GM11168 (cell line): ENCODE data around the gene NUP50.

ENCODE experiments used
- in situ Hi-C: fragments of 300-500 bp; cut with MboI; formaldehyde crosslinking; loops from one replicate; pipeline ENCODE4 v1.12.0; 2022; ENCODE audit warnings: low sequenced_read_pairs; ENCODE audit not compliant: unreplicated experiment

The NUP50 gene, protein sequence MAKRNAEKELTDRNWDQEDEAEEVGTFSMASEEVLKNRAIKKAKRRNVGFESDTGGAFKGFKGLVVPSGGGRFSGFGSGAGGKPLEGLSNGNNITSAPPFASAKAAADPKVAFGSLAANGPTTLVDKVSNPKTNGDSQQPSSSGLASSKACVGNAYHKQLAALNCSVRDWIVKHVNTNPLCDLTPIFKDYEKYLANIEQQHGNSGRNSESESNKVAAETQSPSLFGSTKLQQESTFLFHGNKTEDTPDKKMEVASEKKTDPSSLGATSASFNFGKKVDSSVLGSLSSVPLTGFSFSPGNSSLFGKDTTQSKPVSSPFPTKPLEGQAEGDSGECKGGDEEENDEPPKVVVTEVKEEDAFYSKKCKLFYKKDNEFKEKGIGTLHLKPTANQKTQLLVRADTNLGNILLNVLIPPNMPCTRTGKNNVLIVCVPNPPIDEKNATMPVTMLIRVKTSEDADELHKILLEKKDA

DNA sequence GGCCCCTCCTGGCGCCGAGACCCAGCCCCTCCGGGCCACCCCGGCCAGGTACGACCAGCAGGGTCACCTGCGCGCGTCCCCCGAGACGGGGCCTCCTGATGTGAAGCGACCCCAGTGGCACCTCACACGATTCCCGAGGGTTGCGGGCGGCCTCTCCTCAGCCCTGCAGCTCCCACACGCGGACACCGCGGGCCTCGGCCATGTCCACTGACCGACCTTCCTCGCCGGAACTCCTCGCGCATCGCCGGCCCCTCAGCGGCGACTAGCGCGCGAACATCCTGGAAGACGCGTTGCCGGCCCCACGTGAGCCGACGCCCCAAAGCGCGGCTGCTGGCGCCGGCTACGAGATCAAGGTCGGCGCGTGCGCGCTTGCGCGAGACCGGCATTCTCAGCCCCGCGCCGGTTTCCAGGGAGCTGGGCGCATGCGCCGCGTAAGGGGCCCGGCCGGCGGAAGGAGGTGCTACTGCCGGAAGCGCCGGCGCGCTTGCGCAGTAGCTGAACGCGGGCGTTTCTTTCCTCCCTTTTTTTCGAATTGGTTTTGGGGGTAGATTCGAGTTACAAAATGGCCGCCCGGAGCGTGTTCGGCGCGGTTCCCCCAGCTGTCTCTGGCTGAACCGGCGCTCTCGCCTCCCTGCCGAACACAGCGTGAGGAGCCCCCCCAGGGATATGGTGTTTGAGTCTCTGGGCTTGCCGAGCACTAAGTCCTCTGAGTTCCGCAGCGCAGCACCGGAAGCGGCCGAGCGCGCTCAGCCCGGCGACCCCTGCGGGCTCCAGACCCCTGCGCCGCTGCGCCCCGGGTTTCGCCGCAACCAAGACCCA is at the start of gene NUP50:
NUP50 (plus strand) TSS at position 475 of the 819 bp plus-strand sequence. CDS start 4,253 bp downstream, outside the sequence.
- in situ Hi-C loops = no loop called here

DNA sequence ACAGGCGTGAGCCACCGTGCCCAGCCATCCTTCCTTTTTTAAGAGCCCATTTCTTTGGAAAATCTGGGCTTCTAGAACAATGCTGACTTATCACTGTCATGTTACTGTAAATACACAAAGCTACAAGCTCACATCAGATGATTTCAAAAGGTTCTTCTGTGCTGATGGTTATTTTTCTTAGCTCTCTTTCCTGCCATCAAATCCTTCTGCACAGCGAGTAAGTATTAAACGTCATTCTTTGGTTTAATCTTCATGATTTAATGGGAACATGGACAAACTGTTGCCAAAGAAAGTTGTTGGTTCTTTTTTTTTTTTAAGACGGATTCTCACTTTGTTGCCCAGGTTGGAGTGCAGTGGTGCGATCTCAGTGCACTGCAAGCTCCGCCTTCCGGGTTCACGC is 43.3 kb upstream of the NUP50 start:
- in situ Hi-C loops = loop anchor here (25.0 kb wide), 1 partner anchor 317 kb away; no protein-coding TSS in a partner anchor

DNA sequence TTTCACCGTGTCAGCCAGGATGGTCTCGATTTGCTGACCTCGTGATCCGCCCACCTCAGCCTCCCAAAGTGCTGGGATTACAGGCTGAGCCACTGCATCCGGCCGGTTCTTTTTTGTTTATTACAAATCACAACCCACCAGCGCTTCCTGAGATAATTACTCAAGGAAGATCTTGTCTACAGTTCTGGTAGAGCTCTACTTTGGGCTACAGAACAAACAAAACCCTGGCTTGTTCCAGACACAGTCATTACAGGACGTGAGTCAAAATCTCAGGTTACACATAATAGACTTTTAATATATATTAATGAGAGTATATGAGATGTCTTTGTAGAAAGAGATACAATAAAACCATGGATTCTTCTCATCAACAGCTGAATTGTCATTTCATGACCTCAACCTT is 42.8 kb upstream of the NUP50 start:
- in situ Hi-C loops = loop anchor here (25.0 kb wide), 1 partner anchor 316 kb away; no protein-coding TSS in a partner anchor

DNA sequence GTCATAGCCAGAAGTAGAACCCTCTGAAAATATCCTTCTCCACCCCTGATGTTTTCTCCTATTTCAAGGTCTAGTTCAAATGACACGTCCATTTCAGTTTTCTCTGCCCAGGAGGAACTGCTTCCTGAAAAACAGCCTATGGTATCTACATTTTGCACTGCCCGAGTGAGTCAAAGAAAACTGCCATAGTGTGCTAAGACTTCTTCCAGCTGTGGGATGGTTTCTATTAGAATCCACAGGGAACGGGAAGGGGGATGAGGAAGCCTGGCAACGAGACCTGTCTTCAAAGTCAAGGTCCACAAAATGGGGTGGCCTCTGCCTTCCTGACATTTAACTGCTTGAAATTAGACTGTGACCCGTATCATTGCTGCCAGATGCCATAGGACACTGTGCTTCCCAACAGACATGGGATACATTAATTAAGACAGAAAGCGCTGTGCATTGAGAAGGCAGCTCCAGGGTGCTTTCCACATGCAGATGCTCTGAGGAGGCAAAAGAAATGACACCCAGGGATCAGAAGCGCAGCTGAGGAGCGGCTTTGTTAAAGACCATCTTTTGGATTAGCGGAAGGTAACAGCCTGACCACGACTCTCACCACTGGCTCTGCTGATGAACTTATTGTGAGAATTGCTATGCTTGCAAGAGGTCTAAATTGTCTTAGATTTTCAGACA is 39.4 kb upstream of the NUP50 start:
- in situ Hi-C loops = loop anchor here (25.0 kb wide), 1 partner anchor 313 kb away; no protein-coding TSS in a partner anchor

DNA sequence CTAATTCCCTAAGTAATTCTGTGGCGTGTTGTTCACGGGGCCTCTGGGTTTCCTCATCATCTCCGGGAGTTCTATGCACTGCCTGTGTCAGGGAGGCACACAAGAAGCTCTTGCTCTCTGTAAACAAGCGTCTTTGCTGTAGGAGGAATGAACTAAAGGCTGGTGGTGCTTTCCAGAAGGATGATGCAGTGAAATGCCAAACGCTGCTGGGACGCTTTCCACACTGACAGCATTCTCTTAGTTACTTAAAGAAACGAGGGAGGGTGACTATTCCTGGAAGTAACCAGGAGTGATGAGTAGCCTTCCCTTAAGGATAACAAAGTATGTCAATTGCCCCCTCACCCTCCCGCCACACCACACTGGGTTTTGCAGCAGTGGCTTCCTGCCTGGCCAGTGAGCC is 38.5 kb upstream of the NUP50 start:
- in situ Hi-C loops = no loop called here

DNA sequence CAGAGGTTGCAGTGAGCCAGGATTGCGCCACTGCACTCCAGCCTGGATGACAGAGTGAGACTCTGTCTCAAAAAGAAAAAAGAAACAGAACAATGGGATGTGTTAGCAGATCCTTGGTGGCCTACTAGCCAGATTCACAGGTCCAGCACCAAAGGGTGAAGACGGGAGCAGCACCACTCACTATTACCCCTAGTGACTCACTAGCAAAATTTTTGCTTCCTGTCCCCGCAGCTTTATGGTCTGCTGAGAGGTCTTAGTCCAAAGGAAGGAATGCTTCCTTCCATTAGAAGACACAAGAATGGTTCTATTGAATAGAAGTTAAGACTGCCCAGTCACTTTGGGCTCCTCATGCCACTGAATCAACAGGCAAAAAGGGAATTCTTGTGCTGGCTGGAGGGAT is 35.9 kb upstream of the NUP50 start:
- in situ Hi-C loops = no loop called here

DNA sequence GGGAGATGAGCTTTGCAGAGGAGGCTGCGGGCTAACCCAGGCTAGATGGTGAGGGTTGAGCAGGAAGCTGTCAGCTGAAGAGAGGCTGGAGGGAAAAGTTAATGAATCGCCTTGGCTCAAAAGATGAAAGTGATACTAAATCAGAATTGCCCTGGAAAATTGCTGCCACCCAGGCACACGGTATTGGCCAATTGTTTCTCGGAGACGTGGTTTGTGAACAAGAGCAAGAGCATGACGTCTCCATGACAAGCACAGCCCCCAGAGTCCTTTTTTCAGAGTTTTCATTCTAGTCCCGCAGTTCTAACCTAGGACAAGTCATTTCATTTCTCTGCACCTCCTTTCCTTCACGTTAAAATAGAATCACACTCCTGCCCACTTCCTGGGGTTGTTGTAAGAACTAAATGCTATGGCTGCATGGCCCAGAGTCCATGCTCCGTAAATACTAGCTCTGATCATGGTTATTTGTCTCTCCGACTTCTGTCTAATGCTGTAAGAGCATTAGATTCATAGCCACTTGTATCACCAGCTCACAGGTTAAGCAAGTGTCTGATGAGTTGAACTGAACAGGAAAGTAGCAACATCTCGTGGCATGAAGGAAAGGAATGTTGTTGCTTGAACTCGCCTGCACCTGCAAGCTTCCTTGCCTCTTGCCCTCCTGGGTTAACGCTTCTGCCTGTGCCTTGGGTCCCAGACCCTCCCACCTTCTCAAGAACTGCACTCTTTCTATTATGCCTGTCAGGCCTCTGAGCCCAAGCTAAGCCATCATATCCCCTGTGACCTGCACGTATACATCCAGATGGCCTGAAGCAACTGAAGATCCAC is 33.8 kb upstream of the NUP50 start:
- in situ Hi-C loops = no loop called here

DNA sequence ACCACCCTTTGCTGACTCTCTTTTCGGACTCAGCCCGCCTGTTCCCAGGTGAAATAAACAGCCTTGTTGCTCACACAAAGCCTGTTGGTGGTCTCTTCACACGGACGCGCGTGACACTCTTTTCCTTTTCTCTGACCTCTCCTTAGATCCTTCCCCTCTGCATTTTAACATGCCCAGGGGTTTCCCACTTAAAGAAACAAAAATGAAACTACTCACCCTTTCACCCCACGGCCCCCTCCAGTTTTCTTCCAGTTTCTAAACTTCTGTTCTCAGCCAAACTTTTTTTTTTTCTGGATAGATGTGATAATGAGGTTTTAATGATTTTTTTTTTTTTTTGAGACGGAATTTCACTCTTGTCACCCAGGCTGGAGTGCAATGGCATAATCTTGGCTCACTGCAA is 32.8 kb upstream of the NUP50 start:
- in situ Hi-C loops = no loop called here

DNA sequence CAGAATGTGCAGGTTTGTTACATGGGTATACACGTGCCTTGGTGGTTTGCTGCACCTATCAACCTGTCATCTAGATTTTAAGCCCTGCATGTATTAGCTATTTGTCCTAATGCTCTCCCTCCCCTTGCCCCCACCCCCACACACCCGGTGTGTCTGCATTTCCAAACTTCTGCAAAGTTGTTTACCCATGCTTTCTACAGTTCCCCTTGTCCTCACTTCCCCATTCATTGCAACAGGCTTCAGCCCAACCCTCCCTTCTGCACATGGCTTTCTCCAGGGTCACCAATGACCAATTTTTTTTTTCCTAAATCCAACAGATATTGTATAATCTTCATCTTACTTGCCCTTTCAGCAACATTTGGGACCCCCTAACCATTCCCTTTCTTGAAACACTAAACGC is 32.0 kb upstream of the NUP50 start:
- in situ Hi-C loops = no loop called here

DNA sequence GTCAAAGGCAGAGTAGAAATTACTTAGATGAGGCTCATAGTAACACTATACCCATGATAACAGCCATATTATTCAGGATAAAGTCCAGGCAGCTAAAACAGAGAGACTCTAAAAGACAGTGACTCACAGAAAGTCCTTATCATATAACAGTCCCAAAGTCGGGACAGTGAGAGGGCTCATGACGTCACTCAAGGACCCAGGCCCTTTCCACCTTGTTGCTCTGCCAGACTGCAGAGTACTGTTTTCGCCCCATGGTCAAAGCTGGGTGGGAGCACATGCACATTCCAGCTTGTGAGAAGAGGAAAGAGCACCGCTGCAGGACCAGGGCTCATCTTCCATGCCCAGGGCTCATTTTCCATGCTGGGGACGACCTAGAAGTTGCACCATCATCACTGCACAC is 29.4 kb upstream of the NUP50 start:
- in situ Hi-C loops = no loop called here

DNA sequence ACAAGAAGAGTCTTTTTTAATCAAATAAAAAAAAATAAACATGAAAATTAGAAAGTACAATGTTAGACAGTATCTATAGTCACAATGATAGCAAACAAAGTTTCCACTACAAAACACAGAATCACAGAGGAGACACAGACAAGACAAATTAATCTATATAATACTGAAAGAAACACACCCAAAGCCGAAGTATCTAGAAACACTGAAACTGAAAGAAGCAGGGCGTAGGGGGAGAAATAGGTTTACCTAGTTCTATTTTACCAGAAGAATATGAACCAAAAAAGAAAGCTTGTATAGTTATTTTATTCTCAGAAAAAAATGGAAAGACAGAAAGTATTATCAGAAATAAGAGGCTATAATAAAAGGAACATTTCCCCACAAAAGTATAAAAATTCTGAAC is 27.1 kb upstream of the NUP50 start:
- in situ Hi-C loops = no loop called here

DNA sequence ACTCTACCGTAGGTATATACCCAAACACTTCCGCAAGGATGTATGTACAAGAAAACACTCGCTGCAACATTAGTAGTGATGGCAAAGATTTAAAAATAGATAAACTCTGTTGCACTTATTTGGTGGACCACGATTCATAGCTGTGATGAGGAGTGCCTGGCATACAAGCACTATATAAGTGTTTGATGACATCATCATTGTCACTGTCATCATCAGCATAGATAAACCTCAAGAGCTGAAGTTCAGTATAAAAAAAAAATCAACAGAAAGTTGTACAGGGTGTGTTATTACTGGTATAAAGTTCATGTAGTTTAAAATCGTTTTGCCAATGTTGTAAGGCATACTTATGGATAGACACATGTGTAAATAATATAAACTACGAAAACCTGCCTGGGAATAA is 24.0 kb upstream of the NUP50 start:
- in situ Hi-C loops = no loop called here

DNA sequence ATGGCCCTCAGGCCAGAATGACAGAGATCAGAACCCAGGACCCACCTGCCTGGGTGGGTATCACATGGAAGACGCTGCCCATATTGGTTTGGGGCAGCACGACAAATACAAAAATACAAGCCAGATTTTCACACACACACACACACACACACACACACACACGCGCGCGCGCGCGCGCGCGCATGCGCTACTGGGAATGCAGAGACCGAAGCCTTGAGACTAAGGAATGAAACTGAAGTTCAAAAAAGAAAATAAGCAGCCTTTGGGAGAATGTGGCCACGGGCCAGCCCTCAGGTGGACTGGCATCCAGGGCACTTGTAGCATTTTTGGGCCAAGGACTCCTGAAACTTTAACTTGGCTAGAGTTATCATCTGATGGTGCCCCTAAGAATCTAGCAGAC is 21.3 kb upstream of the NUP50 start:
- in situ Hi-C loops = no loop called here

DNA sequence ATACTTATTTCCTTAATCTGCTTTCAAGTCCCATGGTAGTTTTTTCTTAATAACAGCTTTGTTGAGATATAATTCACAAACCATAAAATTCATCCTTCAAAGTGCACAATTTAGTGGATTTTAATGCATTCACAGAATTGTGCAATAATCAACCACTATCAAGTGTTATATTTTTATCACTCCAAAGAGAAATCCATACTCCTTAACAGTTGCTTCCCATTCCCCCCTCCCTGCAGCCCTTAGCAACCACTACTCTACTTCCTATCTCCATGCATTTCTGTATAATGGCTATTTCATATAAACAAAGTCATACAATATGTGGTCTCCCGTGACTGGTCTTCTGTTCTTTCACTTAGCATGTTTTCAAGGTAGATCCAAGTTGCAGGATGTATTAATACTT is 18.8 kb upstream of the NUP50 start:
- in situ Hi-C loops = no loop called here

DNA sequence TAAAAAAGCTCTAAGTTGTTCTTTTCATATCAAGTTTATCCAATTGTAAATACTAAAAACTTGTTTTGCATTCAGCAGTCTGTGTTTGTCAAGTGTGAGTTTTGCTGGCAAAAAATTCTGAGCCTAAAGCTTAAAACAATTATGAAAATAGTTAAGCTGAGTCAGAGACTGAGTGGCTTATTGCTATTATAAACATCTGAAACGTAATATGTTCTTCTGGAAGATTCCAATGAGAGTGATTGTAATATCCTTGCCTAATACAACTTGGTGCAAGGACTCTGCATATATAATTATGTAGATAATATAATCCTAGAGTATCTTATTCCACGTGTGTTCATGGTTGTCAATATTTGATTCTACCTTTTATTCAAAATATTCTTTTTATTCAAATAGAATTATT is 14.1 kb upstream of the NUP50 start:
- in situ Hi-C loops = no loop called here

DNA sequence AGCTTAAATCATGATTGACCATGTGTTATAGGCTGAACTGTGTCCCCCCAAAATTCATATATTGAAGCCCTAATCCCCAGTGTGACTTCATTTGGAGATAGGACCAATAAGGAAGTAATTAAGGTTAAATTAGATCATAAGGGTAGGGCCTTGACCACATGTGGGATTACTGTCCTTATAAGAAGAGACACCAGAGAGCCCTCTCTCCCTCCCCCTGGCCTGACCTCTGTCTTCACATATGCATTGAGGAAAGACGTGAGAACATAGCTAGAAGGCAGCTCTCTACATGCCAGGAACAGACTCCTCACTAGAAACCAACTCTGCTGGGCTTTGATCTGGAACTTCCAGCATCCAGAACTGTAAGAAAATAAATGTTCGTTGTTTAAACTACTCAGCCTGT is 13.6 kb upstream of the NUP50 start:
- in situ Hi-C loops = no loop called here

DNA sequence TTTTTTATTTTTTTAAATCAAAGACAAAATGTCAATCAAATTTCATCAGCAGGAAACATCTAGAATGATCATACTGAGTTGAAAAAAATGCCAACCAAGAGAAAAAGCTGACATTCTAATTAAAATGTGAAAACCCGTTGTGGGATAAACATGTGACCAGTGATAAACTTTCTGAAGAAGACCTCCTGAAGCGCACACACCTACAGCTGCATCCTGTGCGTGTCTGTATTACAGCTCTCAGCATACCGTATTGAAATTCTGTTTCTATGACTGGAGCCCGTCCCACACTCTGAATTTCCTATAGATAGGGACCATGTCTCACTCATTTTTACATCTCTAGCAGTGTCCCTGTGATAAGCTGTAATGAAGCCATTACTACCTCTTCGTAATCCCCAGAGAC is 12.2 kb upstream of the NUP50 start:
- in situ Hi-C loops = no loop called here

DNA sequence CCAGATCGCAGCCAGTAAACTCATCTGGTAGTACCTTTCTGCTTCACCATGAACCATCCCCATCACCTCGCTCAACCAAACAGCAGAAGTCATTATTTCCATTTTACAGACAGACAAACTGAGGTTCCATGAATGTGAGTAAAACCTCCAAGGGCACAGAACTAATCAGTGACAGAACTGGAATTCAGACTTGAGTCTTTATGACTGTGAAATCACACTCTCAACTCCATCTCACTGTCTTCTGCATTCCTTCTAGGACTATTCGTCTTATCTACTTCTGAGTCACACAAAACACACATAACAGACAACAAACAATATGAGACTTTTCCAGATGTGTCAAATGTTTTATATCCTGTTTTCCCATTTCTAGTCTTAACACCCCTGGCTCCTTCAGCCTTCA is 9.3 kb upstream of the NUP50 start:
- in situ Hi-C loops = no loop called here

DNA sequence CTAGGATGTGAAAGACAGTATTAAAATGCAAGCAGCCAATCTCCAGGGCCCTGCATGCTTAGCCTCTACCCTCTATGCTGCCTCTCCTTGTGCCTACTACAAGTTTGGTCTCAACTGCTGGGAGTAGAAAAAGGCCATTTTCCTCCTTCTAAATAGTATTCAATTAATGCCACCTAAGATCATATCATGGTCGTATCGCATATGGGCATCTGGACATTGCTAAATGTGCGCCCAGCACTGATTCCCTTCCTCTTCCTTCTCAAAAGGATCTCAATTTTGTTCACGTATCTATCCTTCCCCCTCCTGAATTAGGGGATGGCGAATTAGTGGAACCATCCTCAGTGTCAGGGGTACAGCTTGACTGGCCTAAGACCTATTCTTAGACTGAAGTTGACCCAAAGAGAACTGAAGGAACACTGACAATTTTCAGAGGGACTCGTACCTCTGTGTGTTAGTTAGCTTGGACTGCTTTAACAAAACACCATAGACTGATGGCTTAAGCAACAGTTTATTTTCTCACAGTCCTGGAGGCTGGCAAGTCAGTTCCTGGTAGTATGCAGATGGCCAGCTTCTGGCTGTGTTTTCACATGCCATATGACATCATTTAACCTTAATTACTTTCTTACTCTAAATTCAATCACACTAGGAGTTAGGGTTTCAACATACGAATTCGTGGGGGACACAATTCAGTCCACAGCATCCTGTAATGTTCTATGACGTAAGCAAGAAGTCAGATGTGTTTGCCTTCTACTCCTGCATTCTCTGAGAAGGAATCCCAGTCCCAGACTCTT is 8.5 kb upstream of the NUP50 start:
- in situ Hi-C loops = no loop called here
